GM18858 (cell line): ENCODE measurements around the gene SRC.

ENCODE experiments used
- ATAC-seq: cut with Tn5 transposase; IDR thresholded peaks from one replicate; pipeline ENCODE4 v1.9.1; 2021; ENCODE audit not compliant: unreplicated experiment

SRC gene

GRCh38 chr20:37422791-37423286, 76.9 kb downstream of the SRC start:
- ATAC-seq: no peak

GRCh38 chr20:37423545-37423944, 77.6 kb downstream of the SRC start:
- no peak for ATAC-seq

GRCh38 chr20:37424062-37424851, 78.3 kb downstream of the SRC start:
- no peak for ATAC-seq

DNA sequence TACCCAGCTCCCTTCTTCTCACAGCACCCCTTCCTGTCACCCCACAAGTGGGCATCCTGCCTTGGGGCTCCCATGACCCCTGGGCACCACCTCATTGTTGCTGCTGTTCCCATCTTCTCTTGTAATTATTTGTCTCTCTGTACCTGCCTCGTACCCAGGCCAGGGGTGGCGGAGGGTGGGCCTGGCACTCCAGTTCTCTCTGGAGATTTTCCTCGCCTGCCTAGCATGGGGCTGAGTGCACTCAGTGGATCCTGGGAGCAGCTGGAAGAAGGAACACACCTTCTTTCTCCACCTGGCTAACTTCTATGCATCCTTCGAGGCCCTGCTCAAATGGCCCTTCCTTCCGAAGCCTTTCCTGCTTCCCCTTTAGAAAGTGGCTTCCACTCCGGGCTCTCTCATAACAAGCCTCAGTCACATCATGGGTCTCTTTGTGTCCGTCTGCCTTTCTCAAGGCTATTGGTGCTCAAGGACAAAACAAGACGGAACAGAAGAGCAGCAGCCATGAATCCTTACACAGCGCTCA, 79.2 kb downstream of the SRC start:
- ATAC-seq: no peak

GRCh38 chr20:37426106-37426505, 80.2 kb downstream of the SRC start:
- ATAC-seq: no peak

DNA sequence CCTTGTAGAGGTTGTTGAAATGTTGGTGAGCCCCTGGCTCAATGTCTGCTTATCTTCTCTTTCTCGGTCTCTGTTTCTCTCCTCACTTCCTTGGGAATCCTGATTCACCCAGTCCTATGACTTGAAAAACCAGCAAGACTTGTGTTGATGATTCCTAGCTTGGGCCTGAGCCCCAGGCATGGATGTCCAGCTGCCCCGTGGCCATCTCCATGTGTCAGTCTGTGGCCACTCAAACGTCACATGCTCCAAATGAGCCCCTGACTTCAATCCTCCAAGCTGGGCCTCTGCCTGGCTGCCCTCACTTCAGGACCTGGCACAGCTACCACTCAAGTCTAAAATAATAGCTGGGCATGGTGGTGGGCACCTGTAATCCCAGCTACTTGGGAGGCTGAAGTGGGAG, 81.0 kb downstream of the SRC start:
- no peak for ATAC-seq

- no peak for ATAC-seq
Measured at GRCh38 chr20:37430044-37430443, 84.1 kb downstream of the SRC start.

DNA sequence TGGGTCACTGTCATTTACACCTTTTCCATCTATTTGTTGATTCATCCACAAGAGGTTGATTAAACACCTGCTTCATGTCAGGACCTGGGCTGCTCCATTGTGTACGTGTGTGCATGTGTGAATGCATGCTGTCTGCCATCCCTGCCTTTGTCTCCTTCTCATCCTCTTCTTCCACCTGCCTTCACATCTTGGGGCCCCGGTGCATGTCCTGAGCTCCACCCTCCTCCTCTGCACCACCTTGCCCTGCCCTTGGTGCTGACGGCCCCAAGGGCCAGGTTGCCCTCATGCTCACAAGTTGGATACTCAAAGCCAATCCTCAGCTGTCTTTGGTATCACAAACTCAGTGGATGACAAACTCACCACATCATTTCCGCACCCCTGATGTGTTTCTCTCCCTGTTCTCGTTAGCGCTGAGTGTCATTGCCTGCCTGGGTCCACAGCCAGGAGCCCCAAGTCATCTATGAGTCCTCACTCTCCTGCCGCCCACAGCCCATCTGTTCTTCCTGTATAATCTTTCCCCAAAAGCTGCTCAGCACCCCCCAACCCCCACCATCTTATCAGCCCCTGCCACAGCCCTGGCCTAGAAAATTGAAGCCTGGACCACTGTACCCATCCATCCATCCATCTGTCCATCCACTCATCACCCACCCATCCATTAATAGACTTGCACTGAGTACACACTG, 85.0 kb downstream of the SRC start:
- no peak for ATAC-seq

- ATAC-seq: no peak
Measured at GRCh38 chr20:37431786-37432185, 85.8 kb downstream of the SRC start.

- no peak for ATAC-seq
Measured at GRCh38 chr20:37432606-37433005, 86.7 kb downstream of the SRC start.

DNA sequence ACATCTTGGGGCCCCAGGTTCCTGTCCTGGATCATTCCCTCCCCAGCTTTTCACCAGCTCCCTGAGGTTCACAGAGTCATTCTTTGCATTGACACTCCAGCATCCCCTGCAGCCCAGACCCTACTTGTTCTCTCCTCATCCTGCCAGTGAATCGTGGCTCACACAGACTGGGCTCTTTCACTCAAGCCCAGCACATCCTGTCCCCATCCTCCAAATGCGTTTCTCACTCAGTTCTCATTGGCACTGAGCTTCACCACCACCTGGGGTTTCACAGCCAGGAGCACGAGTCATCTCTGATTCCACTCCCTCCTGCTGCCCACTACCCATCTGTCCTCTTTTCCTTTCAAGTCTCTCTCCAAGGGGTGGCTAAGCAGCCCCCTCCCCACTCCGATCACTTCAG, 89.7 kb downstream of the SRC start:
- ATAC-seq: no peak

GRCh38 chr20:37436527-37437186, 90.7 kb downstream of the SRC start:
- ATAC-seq: no peak

GRCh38 chr20:37437676-37438075, 91.7 kb downstream of the SRC start:
- ATAC-seq: no peak

- ATAC-seq: no peak
Measured at GRCh38 chr20:37438464-37439222, 92.7 kb downstream of the SRC start.

DNA sequence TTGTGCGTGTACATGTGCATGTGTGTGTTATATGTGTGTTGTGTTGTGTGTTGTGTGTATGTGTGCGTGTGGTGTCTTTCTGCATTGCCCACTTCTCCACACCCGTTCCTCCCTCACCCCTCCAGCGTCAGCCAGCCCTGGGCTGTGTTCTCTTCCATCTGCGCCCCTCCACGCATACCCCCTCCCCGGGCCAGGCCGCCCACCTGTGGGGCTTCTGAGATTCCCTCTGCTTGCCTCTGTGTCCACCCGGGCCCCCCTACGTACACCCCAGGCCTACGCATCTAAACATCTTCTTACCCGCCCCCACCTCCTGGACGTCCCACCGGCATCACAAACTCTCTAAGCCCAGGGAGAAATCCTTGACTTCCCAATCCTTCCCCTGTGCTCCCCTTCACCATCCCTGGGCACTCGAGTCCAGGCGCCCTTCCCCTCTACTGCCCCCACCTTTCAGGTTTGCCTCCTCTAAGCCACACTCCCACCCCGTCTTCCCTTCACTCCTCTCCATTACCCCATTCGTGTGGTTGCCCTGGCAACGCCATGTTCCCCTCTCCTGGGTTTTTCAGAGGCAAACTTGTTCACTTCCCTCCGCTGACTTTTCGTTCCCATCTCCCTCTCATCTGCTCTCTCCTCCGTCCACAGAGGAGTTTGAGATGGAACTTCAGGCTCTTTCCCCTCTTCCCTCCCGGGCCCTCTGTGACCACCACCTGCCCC, 93.4 kb downstream of the SRC start:
- ATAC-seq: no peak

DNA sequence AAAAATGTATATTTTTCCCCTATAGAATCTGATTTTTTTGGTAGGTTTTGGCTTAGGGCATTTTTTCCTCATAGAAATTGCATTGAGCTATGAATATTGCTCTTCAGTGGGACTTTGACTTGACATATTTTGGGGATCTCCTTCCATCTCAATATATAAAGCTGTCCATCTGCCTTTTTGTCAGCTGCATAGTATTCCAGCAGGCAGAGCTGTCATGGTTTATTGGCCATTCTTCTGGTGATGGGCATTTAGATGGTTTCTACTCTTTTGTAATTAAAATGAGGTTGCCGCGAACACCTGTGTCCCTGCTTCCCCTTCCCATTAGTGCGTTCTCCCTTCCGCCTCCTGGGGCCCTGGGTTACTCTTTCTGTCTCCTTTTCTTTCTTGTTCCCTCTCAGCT, 95.1 kb downstream of the SRC start:
- ATAC-seq: no peak

- ATAC-seq: no peak
Measured at GRCh38 chr20:37442547-37442946, 96.6 kb downstream of the SRC start.

DNA sequence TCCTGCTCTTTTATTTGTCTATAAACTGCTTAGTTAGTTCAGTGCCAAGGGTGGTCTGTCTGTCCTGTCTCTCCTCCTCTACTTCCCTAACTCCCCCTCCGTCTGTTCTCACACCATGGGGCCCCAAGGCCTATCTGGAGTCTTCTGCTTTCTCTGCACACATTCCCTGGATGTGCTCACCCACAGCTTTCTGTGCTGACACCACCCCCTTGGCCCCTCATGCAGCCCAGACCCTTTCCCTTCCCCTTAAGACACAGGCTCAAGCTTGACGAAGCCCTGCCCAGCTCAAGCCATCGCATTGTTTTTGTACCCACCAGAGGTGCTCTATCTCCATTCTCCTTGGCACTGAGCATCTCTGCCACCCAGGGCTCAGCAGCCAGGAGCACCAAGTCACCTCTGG, 97.0 kb downstream of the SRC start:
- ATAC-seq: no peak

DNA sequence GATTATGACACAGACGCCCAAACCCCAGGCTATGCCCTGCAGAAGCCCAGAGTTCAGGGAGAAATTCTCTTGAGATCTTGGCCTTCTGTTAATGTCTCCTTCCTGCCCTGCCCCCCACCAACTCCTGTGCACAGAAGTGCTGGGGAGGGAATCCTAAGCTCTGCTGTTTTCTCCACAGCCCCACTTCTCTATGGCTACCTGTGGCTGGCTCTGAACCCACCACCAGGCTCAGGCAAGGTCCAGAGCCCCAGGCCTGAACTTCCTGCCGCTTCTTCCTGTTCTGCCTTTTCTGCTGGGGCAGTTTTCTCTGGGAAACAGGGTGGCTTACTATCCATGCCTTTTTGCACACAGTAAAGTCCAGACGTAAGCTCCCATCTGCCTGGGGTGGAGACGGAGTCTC, 97.7 kb downstream of the SRC start:
- no peak for ATAC-seq

- ATAC-seq: no peak
Measured at GRCh38 chr20:37445041-37445440, 99.1 kb downstream of the SRC start.
